GM19023 (cell line): Measurements from ENCODE around the gene EDN1.

Experiments used
- ATAC-seq: cut with Tn5 transposase; IDR thresholded peaks from one replicate; pipeline ENCODE4 v1.9.1; 2021; ENCODE audit warnings: mild to moderate bottlenecking, moderate library complexity; ENCODE audit not compliant: unreplicated experiment

The EDN1 gene

DNA sequence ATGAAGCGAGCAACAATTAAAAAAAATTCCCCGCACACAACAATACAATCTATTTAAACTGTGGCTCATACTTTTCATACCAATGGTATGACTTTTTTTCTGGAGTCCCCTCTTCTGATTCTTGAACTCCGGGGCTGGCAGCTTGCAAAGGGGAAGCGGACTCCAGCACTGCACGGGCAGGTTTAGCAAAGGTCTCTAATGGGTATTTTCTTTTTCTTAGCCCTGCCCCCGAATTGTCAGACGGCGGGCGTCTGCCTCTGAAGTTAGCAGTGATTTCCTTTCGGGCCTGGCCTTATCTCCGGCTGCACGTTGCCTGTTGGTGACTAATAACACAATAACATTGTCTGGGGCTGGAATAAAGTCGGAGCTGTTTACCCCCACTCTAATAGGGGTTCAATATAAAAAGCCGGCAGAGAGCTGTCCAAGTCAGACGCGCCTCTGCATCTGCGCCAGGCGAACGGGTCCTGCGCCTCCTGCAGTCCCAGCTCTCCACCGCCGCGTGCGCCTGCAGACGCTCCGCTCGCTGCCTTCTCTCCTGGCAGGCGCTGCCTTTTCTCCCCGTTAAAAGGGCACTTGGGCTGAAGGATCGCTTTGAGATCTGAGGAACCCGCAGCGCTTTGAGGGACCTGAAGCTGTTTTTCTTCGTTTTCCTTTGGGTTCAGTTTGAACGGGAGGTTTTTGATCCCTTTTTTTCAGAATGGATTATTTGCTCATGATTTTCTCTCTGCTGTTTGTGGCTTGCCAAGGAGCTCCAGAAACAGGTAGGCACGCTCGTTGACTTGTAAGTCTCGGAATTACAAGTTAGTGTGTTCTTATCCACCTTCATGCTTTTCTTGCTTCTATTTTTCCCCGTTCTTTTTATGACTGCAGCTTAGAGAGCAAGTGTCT lies at the start of gene EDN1:
TSS of gene EDN1 (plus strand) at position 429 of the 888 bp plus-strand sequence. CDS start at position 698, 269 bp downstream.
- ATAC-seq, result peak; percentile 81

DNA sequence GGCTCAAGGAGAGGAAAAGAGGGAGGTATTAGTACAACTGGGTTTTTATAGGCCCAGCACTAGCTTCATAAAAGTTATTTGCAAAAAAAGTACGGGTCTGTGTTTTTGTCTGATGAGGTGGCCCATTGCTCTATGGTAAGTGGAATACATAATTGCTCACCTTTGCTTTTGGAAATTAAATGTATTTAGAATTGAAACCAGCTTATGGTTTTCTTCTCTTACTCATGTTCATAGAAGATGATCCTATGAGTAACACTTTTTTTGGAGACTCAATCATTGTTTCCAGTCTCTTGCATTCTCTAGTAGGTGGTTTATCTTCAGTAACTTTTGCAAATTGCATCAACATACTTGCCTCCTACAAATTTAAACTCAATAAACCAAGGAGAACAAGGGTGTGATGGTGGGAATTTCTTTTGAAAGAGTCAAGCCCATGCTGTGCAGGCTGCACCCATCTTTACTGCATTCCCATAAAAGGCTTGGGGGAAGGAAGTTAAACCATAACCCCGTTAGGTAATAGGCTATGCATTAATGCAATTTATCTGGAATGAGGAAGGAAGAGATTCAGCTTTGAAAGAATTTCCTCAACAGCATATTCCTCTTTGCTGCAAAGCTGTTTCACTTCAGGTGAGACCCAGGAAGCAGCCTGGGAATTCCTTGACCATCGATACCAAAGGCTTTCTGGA lies 48.5 kb upstream of the EDN1 start:
- no peak for ATAC-seq

DNA sequence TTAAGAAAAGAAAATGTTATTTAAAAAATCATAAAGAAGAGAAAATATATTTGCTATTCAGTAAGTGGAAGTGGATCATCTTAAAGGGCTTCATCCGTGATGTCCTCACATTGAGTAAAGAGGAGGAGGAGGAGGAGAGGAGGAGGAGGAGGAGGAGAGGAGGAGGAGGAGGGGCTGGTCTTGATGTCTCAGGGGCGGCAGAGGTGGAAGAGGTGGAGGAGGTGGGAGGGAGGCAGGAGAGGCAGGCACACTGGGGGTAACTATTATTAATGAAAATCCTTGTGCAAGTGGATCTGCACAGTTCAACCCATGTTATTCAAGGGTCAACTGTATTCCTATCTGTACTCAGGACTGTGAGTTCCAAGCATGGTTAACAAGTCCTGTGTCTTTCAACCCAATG lies 47.0 kb upstream of the EDN1 start:
- ATAC-seq, result no peak

GRCh38 chr6:12245360-12245759 lies 44.8 kb upstream of the EDN1 start:
- ATAC-seq, result no peak

DNA sequence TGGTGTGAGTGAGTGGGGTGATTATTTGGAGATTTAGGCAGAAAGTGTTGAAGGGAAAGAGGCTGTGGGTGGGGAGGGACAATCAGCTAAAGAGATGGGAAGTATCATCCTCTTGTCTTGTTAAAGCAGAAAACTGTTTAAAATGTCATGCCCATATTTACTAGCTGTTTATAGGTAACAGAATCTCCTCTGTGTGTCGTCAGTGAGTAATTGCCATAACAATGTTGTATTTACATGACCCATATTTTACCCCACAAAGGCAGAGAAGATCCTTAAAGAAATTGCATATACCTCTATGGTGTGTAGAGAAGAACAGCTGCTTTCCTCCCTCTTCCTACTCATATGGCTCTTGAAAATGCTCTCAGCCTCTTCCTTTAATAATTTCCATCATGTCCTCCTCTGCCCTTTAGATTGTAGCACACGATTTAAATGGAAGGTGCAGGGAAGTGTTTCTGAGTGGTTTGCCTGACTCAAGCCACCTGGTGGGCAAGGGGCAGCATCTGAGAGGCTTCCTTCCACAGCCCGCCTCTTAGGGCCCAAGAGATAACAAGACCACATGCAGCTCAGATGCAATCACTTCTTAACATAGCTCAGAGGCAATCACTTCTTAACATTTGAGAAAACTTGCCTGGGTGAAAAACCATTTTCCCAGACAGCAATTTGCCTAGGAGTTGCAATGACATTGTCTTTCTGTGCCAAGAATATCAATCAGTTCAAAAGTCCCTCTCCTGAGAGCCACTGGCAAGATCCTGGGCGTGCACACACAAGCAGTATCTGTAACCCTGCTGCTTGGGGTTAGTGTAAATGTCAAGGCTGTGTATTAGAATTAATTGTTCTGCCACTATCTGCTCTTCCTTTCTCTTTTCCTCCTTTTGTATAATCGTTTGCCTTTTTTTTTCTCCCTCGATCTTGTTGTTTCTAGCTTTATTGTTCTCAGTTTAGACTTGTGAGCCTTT lies 44.1 kb upstream of the EDN1 start:
- ATAC-seq, result no peak

DNA sequence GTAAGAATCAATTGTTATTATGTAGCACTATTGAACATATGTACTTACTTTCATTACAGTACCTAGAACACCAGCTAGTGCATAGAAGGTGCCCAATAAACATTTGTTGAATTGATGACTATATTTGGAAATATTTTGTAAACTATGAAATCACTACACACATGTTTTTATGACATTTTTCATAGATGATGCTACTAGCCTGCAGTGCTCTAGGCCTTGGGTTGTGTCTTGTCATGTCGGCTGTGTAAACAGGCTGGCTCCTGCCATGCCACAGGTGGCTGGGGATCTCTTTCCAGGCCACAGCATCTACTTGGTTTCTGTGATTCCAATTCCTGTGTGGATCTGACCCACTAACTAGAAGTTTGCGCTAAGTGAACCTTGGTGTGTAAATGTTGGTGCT lies 43.3 kb upstream of the EDN1 start:
- no peak for ATAC-seq

DNA sequence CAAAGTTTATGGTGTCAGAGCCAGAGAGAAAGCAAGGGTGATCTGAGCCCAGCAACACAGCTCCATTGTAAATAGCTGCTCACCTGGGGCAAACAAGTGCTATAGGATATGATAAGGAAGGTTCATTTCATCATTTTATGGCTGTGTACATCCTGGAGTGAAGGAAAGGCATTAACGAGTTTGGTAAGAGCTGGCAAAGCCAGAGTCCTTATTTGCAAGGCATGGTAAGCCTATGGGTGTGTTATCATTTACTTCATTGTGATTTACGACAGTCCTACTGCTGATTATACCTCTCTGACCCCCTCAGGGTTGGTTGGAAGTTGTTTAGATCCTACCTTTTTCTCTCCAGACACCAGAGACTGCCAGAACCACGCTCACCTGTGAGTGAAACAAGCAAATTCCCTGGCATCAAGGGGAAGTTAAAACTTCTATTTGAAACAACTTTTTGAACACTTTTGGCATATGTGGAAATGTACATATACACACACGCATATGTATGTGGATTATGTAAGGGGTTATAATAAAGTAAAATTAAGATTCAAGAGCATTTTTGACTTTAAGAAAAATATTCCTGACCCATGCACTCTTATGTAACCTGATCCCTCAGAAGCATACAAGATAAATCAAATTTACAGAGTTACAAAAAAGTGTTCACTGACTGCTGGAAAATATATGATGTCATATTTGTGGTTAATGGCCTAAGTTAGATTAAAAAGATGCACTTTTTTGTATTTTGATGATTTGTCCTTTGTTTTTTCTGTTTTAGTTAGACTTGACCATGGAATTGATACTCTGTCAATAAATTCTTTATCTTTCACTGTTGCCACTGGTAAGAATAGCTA lies 40.4 kb upstream of the EDN1 start:
- no peak for ATAC-seq

DNA sequence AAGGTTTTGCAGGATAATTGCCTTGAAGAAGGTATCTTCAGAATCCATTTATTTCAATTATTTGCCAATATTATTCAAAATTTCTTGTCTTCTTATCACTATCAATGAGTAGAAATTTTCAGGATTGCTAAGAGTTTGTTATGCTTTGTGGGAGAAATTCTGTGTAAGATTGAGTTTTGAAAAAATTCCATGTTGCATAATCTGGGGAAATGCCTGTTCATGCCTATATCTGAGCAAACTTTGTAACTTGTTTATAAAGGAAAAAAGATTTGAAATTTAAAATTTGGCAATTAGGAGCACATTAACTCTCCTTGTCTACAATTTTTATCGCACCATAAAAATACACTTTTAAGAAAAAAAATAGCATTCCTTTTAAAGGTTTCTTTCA lies 39.8 kb upstream of the EDN1 start:
- no peak for ATAC-seq

DNA sequence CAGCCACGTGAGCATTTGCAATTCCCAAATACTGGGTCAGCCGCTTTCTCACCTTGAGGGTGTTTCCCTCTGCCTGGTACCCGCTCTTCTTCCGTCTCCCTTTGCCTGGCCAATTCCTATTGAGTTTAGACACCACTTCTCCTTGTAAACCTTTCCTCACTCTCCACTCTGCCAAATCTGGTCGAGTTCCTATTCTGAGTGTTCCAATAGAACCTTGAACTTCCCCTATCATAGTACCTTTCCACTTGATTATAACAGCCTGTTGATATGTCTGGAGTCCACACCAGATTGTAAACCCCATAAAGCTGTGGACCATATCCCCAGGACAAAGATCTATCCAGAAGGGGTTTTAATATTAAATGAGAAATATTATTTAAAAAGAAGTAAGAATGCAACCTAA lies 36.0 kb upstream of the EDN1 start:
- no peak for ATAC-seq

DNA sequence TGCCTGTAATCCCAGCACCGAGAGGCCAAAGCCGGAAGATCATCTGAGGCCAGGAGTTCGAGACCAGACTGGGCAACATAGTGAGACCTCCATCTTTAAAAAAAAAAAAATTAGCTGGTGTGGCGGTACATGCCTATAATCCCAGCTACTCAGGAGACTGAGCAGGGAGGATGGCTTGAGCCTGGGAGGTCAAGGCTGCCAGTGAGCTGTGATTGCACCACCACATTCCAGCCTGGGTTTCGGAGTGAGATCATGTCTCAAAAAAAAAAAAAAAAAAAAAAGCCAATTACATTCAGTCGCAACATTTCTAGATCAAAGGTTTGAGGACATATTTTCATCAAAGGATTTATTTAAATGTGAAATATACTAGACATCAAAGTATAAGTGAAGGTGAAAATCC lies 32.0 kb upstream of the EDN1 start:
- ATAC-seq, result no peak

- no peak for ATAC-seq
Observed at GRCh38 chr6:12258591-12259075, 31.5 kb upstream of the EDN1 start.

GRCh38 chr6:12260458-12261093 lies 29.6 kb upstream of the EDN1 start:
- ATAC-seq, result no peak

DNA sequence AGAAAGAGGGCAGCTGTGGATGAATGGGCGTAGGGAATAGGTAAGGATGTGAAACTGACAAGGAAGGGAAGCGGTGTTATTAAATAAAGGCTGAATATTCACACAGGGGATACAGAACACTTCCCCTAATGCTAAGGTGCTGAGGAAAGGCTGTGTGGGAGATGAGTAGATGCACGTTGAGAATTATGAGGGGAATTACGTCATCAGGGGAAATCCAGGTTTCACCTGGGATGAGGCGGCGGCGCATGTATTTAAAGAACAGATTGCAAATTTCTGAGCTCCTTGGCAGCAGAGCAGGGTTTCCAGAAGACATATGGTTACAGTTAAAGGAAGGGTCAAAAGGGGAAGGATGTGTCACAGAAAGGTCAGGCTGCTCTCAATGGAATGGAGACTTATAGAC lies 28.7 kb upstream of the EDN1 start:
- no peak for ATAC-seq

GRCh38 chr6:12262236-12263061 lies 27.7 kb upstream of the EDN1 start:
- no peak for ATAC-seq

DNA sequence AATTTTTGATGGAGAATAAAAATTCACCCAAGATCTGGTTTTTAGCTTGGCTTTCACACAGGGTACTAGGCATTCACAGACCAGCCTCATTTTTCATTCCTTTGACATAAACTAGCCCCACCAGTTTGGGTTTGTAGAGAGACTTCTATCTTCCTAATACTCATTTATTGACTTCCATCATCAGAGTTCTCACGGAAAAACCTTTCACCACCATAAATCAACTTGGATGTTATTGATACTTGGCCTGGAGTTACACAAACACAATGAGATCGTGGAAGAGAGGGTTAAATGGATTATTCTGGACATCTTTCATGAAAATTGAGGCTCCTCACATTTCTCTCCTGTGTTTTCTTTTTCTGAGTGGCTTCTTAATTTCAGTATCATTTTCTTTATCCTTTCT lies 26.8 kb upstream of the EDN1 start:
- no peak for ATAC-seq

GRCh38 chr6:12264671-12265070 lies 25.5 kb upstream of the EDN1 start:
- ATAC-seq, result no peak

- no peak for ATAC-seq
Observed at GRCh38 chr6:12265296-12265695, 24.9 kb upstream of the EDN1 start.

DNA sequence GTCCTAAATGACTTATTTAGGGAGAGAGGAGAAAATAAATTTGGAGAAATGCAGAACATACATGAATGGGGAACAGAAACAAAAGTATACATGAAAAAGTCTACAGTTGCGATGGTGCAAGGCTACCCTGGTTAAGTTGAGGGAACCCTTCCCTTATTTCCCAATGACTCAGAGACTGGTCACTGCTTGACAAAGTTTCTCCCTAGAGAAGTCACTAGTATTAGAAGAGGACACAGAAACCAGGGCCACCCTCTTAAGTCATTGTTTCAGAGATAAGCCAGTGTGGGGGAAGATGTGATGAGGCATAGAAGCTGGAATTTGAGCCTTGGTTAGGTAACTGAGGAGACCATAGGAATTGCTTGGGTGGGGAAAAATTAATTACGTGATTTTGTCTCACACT lies 24.4 kb upstream of the EDN1 start:
- ATAC-seq, result no peak

GRCh38 chr6:12266571-12266970 lies 23.6 kb upstream of the EDN1 start:
- no peak for ATAC-seq
